Breast epithelium (tissue), 3 donors: ENCODE results near the gene PTGFRN.

Experiments
- POLR2A ChIP-seq: fragments of 450-650 bp; IDR thresholded peaks from one replicate; pipeline ENCODE4 v1.6.1; 2016; ENCODE audit warnings: antibody characterized with exemption, mild to moderate bottlenecking, moderate library complexity
- TF ChIP-seq, protein P1 (sequence below), 3 donors: fragments of 450-650 bp; IDR thresholded peaks; one replicate each; pipeline ENCODE4 v1.5.1; 2016 to 2017; ENCODE audit warnings: antibody characterized with exemption in 3 of 3, mild to moderate bottlenecking in 3 of 3, moderate library complexity in 3 of 3

- TF ChIP-seq, protein P1, sequence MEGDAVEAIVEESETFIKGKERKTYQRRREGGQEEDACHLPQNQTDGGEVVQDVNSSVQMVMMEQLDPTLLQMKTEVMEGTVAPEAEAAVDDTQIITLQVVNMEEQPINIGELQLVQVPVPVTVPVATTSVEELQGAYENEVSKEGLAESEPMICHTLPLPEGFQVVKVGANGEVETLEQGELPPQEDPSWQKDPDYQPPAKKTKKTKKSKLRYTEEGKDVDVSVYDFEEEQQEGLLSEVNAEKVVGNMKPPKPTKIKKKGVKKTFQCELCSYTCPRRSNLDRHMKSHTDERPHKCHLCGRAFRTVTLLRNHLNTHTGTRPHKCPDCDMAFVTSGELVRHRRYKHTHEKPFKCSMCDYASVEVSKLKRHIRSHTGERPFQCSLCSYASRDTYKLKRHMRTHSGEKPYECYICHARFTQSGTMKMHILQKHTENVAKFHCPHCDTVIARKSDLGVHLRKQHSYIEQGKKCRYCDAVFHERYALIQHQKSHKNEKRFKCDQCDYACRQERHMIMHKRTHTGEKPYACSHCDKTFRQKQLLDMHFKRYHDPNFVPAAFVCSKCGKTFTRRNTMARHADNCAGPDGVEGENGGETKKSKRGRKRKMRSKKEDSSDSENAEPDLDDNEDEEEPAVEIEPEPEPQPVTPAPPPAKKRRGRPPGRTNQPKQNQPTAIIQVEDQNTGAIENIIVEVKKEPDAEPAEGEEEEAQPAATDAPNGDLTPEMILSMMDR (IDR thresholded peaks at IDR 0.05) = no peak
- no peak for TF ChIP-seq POLR2A
Observed at GRCh38 chr1:116874733-116875249, 34.9 kb upstream of the PTGFRN start.
